B cell (primary cell): ENCODE measurements around the gene CROT.

Experiments used
- CTCF ChIP-seq: fragments of 200-600 bp; IDR thresholded peaks from one replicate; pipeline ENCODE4 v1.8.0; 2022; ENCODE audit warnings: antibody characterized with exemption, mild to moderate bottlenecking
- EZH2 ChIP-seq: IDR thresholded peaks from 2 replicates; pipeline ENCODE4 v1.6.1; 2012; ENCODE audit warnings: borderline replicate concordance, low read depth, mild to moderate bottlenecking, moderate library complexity, low read length; ENCODE audit not compliant: insufficient read depth, poor library complexity, severe bottlenecking

- TF ChIP-seq CTCF (no peak), EZH2 (no peak)
Observed at GRCh38 chr7:87322912-87323311, 22.6 kb upstream of the CROT start.
